ENCODE data around the gene ASB3.

GRCh38 chr2:53635694-53636093 is 151.1 kb downstream of the ASB3 start:
- TF ChIP-seq, protein P1, sequence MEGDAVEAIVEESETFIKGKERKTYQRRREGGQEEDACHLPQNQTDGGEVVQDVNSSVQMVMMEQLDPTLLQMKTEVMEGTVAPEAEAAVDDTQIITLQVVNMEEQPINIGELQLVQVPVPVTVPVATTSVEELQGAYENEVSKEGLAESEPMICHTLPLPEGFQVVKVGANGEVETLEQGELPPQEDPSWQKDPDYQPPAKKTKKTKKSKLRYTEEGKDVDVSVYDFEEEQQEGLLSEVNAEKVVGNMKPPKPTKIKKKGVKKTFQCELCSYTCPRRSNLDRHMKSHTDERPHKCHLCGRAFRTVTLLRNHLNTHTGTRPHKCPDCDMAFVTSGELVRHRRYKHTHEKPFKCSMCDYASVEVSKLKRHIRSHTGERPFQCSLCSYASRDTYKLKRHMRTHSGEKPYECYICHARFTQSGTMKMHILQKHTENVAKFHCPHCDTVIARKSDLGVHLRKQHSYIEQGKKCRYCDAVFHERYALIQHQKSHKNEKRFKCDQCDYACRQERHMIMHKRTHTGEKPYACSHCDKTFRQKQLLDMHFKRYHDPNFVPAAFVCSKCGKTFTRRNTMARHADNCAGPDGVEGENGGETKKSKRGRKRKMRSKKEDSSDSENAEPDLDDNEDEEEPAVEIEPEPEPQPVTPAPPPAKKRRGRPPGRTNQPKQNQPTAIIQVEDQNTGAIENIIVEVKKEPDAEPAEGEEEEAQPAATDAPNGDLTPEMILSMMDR (IDR thresholded peaks at IDR 0.05), result no peak
- TF ChIP-seq, protein P2, sequence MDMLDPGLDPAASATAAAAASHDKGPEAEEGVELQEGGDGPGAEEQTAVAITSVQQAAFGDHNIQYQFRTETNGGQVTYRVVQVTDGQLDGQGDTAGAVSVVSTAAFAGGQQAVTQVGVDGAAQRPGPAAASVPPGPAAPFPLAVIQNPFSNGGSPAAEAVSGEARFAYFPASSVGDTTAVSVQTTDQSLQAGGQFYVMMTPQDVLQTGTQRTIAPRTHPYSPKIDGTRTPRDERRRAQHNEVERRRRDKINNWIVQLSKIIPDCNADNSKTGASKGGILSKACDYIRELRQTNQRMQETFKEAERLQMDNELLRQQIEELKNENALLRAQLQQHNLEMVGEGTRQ (IDR thresholded peaks at IDR 0.05), result no peak
- TF ChIP-seq RFX5 (IDR thresholded peaks at IDR 0.05) (no peak), CHD2 (IDR thresholded peaks at IDR 0.05; ENCODE audit: low read length, partially characterized antibody) (no peak), ESRRA (IDR thresholded peaks at IDR 0.05; ENCODE audit: borderline replicate concordance, low read length) (no peak), PHF8 (IDR thresholded peaks at IDR 0.05; ENCODE audit: borderline replicate concordance, low read depth) (no peak), REST (IDR thresholded peaks at IDR 0.05) (no peak), CEBPB (IDR thresholded peaks at IDR 0.05) (no peak)
- TF ChIP-seq, protein P3, sequence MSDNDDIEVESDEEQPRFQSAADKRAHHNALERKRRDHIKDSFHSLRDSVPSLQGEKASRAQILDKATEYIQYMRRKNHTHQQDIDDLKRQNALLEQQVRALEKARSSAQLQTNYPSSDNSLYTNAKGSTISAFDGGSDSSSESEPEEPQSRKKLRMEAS (IDR thresholded peaks at IDR 0.05), result no peak
